Measurements from ENCODE around the gene BRIP1. TPM values are rescaled to one million over a fixed set of nuclear protein-coding genes. Genes with fewer than 3 reads are reported as not detected.

Gene BRIP1
- total and polyA plus RNA-seq, 5 donors, result 0.05 to 0.41 (median 0.20) TPM; not detected in 1

DNA sequence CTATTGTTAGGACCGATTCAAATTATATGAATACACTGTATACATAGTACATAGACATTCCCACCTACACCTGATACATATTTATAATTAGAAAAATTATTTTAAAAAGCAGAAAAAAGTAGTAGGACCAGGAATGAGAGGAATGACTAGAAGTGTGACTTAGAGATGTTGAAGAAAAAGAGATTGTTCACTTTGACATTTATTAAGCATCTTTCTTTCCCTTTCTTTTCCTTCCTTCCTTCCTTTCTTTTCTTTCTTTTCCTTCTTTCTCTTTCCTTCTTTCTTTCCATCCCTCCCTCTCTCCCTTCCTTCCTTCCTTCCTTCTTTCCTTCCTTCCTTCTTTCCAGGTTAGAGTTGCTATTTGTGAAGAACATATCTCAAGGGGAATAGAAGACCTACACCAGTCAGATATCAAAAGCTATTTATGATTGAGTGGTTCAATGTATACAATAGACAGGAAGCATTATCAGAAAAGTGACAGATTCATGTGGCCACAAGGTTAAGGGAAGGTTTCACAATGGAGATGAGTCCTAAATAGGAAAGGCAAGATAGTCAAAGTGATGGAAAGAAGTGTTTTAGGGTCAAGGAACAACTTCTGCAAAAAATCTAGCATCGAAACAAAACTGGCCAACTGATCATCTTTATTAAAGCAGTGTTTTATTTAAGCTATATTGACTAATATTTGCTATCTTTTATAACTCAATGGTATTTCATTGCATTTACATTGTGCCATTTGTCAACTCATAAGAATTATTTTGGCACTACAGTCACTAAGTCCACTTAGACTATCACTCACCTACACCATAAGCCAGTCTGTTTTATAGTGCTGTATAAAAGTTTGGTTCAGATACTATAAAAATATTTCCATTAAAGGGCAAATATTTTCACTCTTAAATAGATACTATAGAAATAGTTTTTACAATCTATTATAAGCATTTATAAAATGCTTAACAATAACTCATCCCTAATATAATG is 218.2 kb downstream of the BRIP1 start:
- ATAC-seq (no peak), DNase-seq (no peak)
- Histone ChIP-seq H3K27me3 (ENCODE audit: control insufficient read depth, insufficient read depth) (no peaks in the 10 kb centered on the region), H3K4me1 (ENCODE audit: control insufficient read depth, insufficient read depth, low read length) (no peaks in the 10 kb centered on the region), H3K4me3 (ENCODE audit: low read length) (no peak overlapping the region), H3K9me3 (ENCODE audit: control insufficient read depth, low read length) (no peaks in the 10 kb centered on the region), H3K27ac (ENCODE audit: low read length) (no peak overlapping the region)
- WGBS, result 92% methylated on average over 2 of the region's 2 CpGs
- intact Hi-C loops (cut with DNase I), result no loop called here

GRCh38 chr17:61642768-61643167 is 220.6 kb downstream of the BRIP1 start:
- DNase-seq, result no peak
- ATAC-seq, result no peak
- no peaks in the 10 kb centered on the region for H3K27me3 ChIP-seq (ENCODE audit: control insufficient read depth, insufficient read depth)
- WGBS, result 91% methylated on average over 2 of the region's 2 CpGs
- H3K27ac ChIP-seq (ENCODE audit: low read length), result no peak overlapping the region
- no peaks in the 10 kb centered on the region for H3K9me3 ChIP-seq (ENCODE audit: control insufficient read depth, low read length)
- intact Hi-C loops (cut with DNase I), result no loop called here
- no peaks in the 10 kb centered on the region for H3K4me1 ChIP-seq (ENCODE audit: control insufficient read depth, insufficient read depth, low read length)
- H3K4me3 ChIP-seq (ENCODE audit: low read length), result no peak overlapping the region

GRCh38 chr17:61641715-61642114 is 221.6 kb downstream of the BRIP1 start:
- Histone ChIP-seq H3K4me3 (ENCODE audit: low read length) (no peak overlapping the region), H3K4me1 (ENCODE audit: control insufficient read depth, insufficient read depth, low read length) (no peaks in the 10 kb centered on the region), H3K27ac (ENCODE audit: low read length) (no peak overlapping the region), H3K27me3 (ENCODE audit: control insufficient read depth, insufficient read depth) (no peaks in the 10 kb centered on the region), H3K9me3 (ENCODE audit: control insufficient read depth, low read length) (no peaks in the 10 kb centered on the region)
- ATAC-seq (no peak), DNase-seq (no peak)
- 76% methylated on average over 1 of the region's 1 CpG for WGBS
- intact Hi-C loops (cut with DNase I), result no loop called here

DNA sequence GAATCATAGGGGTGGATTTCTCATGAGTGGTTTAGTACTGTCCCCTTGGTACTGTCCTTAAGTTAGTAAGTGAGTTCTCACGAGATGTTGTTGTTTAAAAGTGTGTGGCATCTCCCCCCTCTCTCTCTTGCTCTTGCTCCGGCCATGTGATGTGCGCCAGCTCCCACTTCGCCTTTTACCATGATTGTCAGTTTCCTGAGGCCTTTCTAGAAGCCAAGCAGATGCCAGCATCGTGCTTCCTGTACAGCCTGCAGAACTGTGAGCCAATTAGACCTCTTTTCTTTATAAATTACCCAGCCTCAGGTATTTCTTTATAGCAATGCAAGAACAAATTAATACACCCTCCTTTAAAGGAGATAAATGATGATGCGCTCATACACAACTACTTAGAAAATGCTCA is 222.2 kb downstream of the BRIP1 start:
- intact Hi-C loops (cut with DNase I), result no loop called here
- WGBS, result 87% methylated on average over 6 of the region's 6 CpGs
- Histone ChIP-seq H3K27me3 (ENCODE audit: control insufficient read depth, insufficient read depth) (no peaks in the 10 kb centered on the region), H3K9me3 (ENCODE audit: control insufficient read depth, low read length) (no peaks in the 10 kb centered on the region), H3K27ac (ENCODE audit: low read length) (no peak overlapping the region), H3K4me3 (ENCODE audit: low read length) (no peak overlapping the region), H3K4me1 (ENCODE audit: control insufficient read depth, insufficient read depth, low read length) (no peaks in the 10 kb centered on the region)
- DNase-seq, result no peak
- ATAC-seq, result no peak

DNA sequence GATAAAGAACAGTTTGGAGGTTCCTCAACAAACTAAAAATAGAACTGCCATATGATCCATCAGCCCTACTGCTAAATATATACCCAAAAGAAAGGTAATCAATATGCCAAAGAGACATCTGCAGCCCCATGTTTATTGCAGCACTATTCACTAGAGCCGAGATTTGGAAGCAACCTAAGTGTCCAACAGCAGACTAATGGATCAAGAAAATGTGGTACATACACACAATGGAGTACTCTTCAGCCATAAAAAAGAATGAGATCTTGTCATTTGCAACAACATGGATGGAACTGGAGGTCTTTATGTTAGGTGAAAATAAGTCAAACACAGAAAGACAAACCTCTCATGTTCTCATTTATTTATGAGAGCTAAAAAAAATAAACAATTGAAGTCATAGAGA is 223.5 kb downstream of the BRIP1 start:
- Histone ChIP-seq H3K9me3 (ENCODE audit: control insufficient read depth, low read length) (no peaks in the 10 kb centered on the region), H3K27ac (ENCODE audit: low read length) (no peak overlapping the region), H3K27me3 (ENCODE audit: control insufficient read depth, insufficient read depth) (no peaks in the 10 kb centered on the region), H3K4me3 (ENCODE audit: low read length) (no peak overlapping the region), H3K4me1 (ENCODE audit: control insufficient read depth, insufficient read depth, low read length) (no peaks in the 10 kb centered on the region)
- DNase-seq (no peak), ATAC-seq (no peak)
- intact Hi-C loops (cut with DNase I), result no loop called here
- 92% methylated on average over 1 of the region's 1 CpG for WGBS

- 27% methylated on average over 1 of the region's 1 CpG for WGBS
- DNase-seq (no peak), ATAC-seq (no peak)
- Histone ChIP-seq H3K4me1 (ENCODE audit: control insufficient read depth, insufficient read depth, low read length) (no peaks in the 10 kb centered on the region), H3K9me3 (ENCODE audit: control insufficient read depth, low read length) (no peaks in the 10 kb centered on the region), H3K4me3 (ENCODE audit: low read length) (no peak overlapping the region), H3K27me3 (ENCODE audit: control insufficient read depth, insufficient read depth) (no peaks in the 10 kb centered on the region), H3K27ac (ENCODE audit: low read length) (no peak overlapping the region)
- intact Hi-C loops (cut with DNase I), result no loop called here
Measured at GRCh38 chr17:61638087-61638486, 225.2 kb downstream of the BRIP1 start.

GRCh38 chr17:61635913-61636432 is 227.4 kb downstream of the BRIP1 start:
- Histone ChIP-seq H3K27me3 (ENCODE audit: control insufficient read depth, insufficient read depth) (no peaks in the 10 kb centered on the region), H3K4me3 (ENCODE audit: low read length) (no peak overlapping the region), H3K27ac (ENCODE audit: low read length) (no peak overlapping the region), H3K4me1 (ENCODE audit: control insufficient read depth, insufficient read depth, low read length) (no peaks in the 10 kb centered on the region), H3K9me3 (ENCODE audit: control insufficient read depth, low read length) (no peaks in the 10 kb centered on the region)
- WGBS, result 11% methylated on average over 3 of the region's 3 CpGs
- ATAC-seq, result no peak
- DNase-seq, result no peak
- intact Hi-C loops (cut with DNase I), result no loop called here

GRCh38 chr17:61634942-61635538 is 228.3 kb downstream of the BRIP1 start:
- intact Hi-C loops (cut with DNase I), result no loop called here
- no peak for ATAC-seq
- 66% methylated on average over 5 of the region's 5 CpGs for WGBS
- Histone ChIP-seq H3K4me3 (ENCODE audit: low read length) (no peak overlapping the region), H3K9me3 (ENCODE audit: control insufficient read depth, low read length) (no peaks in the 10 kb centered on the region), H3K27me3 (ENCODE audit: control insufficient read depth, insufficient read depth) (no peaks in the 10 kb centered on the region), H3K4me1 (ENCODE audit: control insufficient read depth, insufficient read depth, low read length) (no peaks in the 10 kb centered on the region), H3K27ac (ENCODE audit: low read length) (no peak overlapping the region)
- DNase-seq, result no peak

- intact Hi-C loops (cut with DNase I), result no loop called here
- Histone ChIP-seq H3K27ac (ENCODE audit: low read length) (no peak overlapping the region), H3K4me1 (ENCODE audit: control insufficient read depth, insufficient read depth, low read length) (no peaks in the 10 kb centered on the region), H3K4me3 (ENCODE audit: low read length) (no peak overlapping the region), H3K27me3 (ENCODE audit: control insufficient read depth, insufficient read depth) (no peaks in the 10 kb centered on the region), H3K9me3 (ENCODE audit: control insufficient read depth, low read length) (no peaks in the 10 kb centered on the region)
- no peak for ATAC-seq
- no peak for DNase-seq
Measured at GRCh38 chr17:61634011-61634539, 229.3 kb downstream of the BRIP1 start.

DNA sequence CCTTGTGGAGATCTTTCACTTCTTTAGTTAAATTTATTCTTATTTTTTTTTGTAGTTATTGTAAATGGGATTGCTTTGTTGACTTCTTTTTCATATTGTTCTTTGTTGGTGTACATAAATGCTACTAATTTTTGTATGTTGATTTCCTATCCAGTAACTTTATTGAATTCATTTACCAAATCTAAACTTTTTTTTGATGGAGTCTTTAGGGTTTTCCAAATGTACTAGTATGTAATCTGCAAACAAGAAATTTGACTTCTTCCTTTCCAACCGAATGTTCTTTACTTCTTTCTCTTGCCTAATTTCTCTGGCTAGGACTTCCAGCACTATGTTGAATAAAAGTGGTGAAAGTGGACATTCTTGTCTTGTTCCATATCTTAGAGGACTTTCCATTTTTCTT is 230.5 kb downstream of the BRIP1 start:
- DNase-seq, result no peak
- Histone ChIP-seq H3K4me1 (ENCODE audit: control insufficient read depth, insufficient read depth, low read length) (no peaks in the 10 kb centered on the region), H3K4me3 (ENCODE audit: low read length) (no peak overlapping the region), H3K27ac (ENCODE audit: low read length) (no peak overlapping the region), H3K9me3 (ENCODE audit: control insufficient read depth, low read length) (no peaks in the 10 kb centered on the region), H3K27me3 (ENCODE audit: control insufficient read depth, insufficient read depth) (no peaks in the 10 kb centered on the region)
- intact Hi-C loops (cut with DNase I), result no loop called here
- no peak for ATAC-seq
- 77% methylated on average over 1 of the region's 1 CpG for WGBS

DNA sequence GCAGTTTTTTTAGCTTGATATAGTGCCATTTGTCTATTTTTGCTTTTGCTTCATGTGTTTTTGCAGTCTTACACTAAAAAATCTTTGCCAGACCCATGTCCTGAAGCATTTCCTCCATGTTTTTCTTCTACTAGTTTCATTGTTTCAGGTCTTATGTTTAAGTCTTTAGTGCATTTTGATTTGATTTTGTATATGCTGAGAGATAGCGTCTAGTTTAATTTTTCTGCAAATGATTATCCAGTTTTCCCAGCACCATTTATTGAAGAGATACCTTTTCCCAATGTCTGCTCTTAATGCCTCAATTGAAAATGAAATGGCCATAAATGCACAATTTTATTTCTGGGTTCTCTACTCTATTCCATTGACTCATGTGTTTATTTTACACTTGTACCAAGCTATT is 231.5 kb downstream of the BRIP1 start:
- H3K4me1 ChIP-seq (ENCODE audit: control insufficient read depth, insufficient read depth, low read length), result no peaks in the 10 kb centered on the region
- H3K4me3 ChIP-seq (ENCODE audit: low read length), result no peak overlapping the region
- no peak overlapping the region for H3K27ac ChIP-seq (ENCODE audit: low read length)
- 77% methylated on average over 1 of the region's 1 CpG for WGBS
- intact Hi-C loops (cut with DNase I), result no loop called here
- DNase-seq (no peak), ATAC-seq (no peak)
- H3K9me3 ChIP-seq (ENCODE audit: control insufficient read depth, low read length), result no peaks in the 10 kb centered on the region
- H3K27me3 ChIP-seq (ENCODE audit: control insufficient read depth, insufficient read depth), result no peaks in the 10 kb centered on the region
